Measurements from ENCODE around the gene C20orf204.
"Not testable (repeated sequence)": the region's sequence is repeated elsewhere in the genome, so short reads cannot be mapped to it uniquely, and the experiment has no call there.

Gene C20orf204

DNA sequence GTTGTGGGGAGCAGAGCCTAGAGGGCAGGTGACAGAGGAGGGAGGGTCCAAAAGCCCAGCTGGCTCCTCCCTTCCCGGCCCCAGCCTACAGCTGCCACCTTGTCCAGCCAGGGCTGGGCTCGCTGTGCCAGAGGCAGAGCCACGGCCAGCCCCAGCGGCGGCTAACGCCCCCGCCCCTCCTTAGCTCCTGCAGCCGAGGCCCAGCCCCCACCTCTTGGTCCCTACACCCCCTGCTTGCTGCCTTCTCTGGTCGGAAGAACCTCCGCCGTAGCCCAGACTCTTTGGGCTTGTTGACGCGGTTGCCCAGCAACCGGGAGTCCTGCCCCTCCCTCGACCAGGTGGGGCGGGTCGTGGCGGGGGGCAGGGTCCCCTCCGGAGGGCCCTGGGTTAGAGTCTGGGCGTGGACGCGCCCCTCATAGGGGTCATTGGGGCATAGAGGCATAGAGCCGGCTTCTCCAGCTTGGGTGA, 48.7 kb downstream of the C20orf204 start:
- no peak for DNase-seq

DNA sequence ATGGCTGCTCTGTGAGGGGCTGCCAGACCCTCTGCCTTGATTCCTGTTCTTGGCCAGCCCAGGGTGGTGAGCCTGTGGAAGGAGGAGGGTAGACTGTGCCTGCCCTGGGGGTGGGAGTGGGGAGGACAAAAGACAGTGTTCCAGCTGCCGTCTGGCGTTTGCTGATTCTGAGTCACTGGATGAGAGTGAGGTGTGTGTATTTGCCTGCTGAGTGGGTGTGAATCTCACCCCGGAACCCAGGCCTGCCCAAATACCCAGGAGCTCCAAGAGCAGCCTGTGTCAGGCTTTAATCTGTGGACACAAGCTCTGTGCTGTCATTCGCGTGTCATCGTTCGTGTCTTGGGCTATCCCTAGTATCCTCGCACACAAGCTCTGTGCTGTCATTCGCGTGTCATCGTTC, 50.8 kb downstream of the C20orf204 start:
- DNase-seq: no peak

DNA sequence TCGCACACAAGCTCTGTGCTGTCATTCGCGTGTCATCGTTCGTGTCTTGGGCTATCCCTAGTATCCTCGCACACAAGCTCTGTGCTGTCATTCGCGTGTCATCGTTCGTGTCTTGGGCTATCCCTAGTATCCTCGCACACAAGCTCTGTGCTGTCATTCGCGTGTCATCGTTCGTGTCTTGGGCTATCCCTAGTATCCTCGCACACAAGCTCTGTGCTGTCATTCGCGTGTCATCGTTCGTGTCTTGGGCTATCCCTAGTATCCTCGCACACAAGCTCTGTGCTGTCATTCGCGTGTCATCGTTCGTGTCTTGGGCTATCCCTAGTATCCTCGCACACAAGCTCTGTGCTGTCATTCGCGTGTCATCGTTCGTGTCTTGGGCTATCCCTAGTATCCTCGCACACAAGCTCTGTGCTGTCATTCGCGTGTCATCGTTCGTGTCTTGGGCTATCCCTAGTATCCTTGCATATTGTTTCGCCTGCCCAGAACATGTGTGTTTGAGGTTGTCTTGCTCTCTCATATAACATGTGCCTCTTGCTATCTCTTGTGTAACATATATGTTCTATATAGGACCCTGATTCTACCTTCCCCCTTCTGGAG, 51.3 kb downstream of the C20orf204 start:
- DNase-seq: not testable (repeated sequence)

DNA sequence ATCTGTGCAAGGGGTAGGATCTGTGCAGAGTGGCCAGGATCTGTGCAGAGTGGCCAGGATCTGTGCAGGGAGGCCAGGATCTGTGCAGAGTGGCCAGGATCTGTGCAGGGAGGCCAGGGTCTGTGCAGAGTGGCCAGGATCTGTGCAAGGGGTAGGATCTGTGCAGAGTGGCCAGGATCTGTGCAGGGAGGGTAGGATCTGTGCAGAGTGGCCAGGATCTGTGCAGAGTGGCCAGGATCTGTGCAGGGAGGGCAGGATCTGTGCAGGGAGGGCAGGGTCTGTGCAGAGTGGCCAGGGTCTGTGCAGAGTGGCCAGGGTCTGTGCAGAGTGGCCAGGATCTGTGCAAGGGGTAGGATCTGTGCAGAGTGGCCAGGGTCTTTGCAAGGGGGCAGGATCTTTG, 52.6 kb downstream of the C20orf204 start:
- DNase-seq: not testable (repeated sequence)
